Fibroblast of lung (primary cell): ENCODE results near the gene CASP14. TPM values are rescaled to one million over a fixed set of nuclear protein-coding genes. Genes with fewer than 3 reads are reported as not detected.

Experiments
- DNase-seq, 2 donors: peaks; one replicate each; pipeline versions ENCODE4 v3.0.0 to v3.0.0-alpha.2; 2010; ENCODE audit warnings: low read depth in 2 of 2
- H2AFZ ChIP-seq: 2 replicates; pipeline ENCODE4 v1.5.1; 2012; ENCODE audit warnings: low read length, control low read depth, inconsistent platforms
- H3K27ac ChIP-seq: 2 replicates; pipeline ENCODE4 v1.5.1; 2011; ENCODE audit warnings: low read length, control low read depth; ENCODE audit not compliant: insufficient read depth
- H3K27me3 ChIP-seq: 2 replicates; pipeline ENCODE4 v1.5.1; 2011; ENCODE audit warnings: mild to moderate bottlenecking, low read length; ENCODE audit not compliant: control insufficient read depth, insufficient read depth
- H3K36me3 ChIP-seq: 2 replicates; pipeline ENCODE4 v1.5.1; 2011; ENCODE audit warnings: low read length; ENCODE audit not compliant: control insufficient read depth, insufficient read depth
- H3K4me1 ChIP-seq: 2 replicates; pipeline ENCODE4 v1.5.1; 2011; ENCODE audit warnings: low read length; ENCODE audit not compliant: control insufficient read depth, insufficient read depth; ENCODE audit errors: extremely low read depth
- H3K4me2 ChIP-seq: 2 replicates; pipeline ENCODE4 v1.5.1; 2011; ENCODE audit warnings: low read length, control low read depth; ENCODE audit not compliant: insufficient read depth; ENCODE audit errors: extremely low read depth
- H3K4me3 ChIP-seq, 4 experiments: fragments of 200-600 bp in 1 of 4; sonication (generic) in 1 of 4; replicated peaks in 1 of 4; 2 replicates each; pipeline ENCODE4 v1.5.1; 2011 to 2016; ENCODE audit warnings: low read length in 4 of 4, low read depth in 3 of 4, mild to moderate bottlenecking in 3 of 4, control low read depth in 2 of 4, inconsistent platforms in 1 of 4, mixed read lengths in 1 of 4; ENCODE audit not compliant: insufficient read depth in 1 of 4; ENCODE audit errors: control extremely low read depth in 1 of 4
- H3K79me2 ChIP-seq: 2 replicates; pipeline ENCODE4 v1.5.1; 2012; ENCODE audit warnings: mild to moderate bottlenecking, low read length, inconsistent platforms; ENCODE audit not compliant: control insufficient read depth, insufficient read depth
- H3K9ac ChIP-seq: 2 replicates; pipeline ENCODE4 v1.5.1; 2011; ENCODE audit warnings: mild to moderate bottlenecking, low read length, control low read depth; ENCODE audit not compliant: insufficient read depth
- H3K9me3 ChIP-seq: 2 replicates; pipeline ENCODE4 v1.5.1; 2012; ENCODE audit warnings: low read depth, low read length; ENCODE audit not compliant: control insufficient read depth, insufficient read depth
- H4K20me1 ChIP-seq: 2 replicates; pipeline ENCODE4 v1.5.1; 2011; ENCODE audit warnings: low read length; ENCODE audit not compliant: control insufficient read depth, insufficient read depth; ENCODE audit errors: extremely low read depth
- EZH2 ChIP-seq: IDR thresholded peaks from 2 replicates; pipeline ENCODE4 v1.5.1; 2012; ENCODE audit warnings: low read length, control low read depth, mild to moderate bottlenecking; ENCODE audit errors: missing control alignments
- polyA plus RNA-seq, 2 donors: library from polyadenylated mRNA; depleted of rRNA in 1 of 2; stranded (reverse) in 1 of 2; unstranded in 1 of 2; fragments of >200 nt; gene quantifications; 2 replicates each; pipeline ENCODE4 v1.2.1, GENCODE V29; 2011 to 2012; ENCODE audit warnings: missing spikeins in 1 of 2
- total RNA-seq: library from RNA; depleted of rRNA; stranded (reverse); fragments of >200 nt; gene quantifications from 2 replicates; pipeline ENCODE4 v1.2.1, GENCODE V29; 2014
- TF ChIP-seq, protein P1 (sequence below), 2 donors: IDR thresholded peaks in 1 of 2; conservative IDR thresholded peaks in 1 of 2; 1 replicate in 1 of 2; 2 replicates in 1 of 2; pipeline ENCODE4 v1.5.1; 2011 to 2012; ENCODE audit warnings: low read length in 2 of 2, control low read depth in 1 of 2, inconsistent platforms in 1 of 2, low read depth in 1 of 2, mild to moderate bottlenecking in 1 of 2

The CASP14 gene
- total and polyA plus RNA-seq, 2 donors (not counting 1 experiment from before 2014, with no cell fraction given) = not detected

DNA sequence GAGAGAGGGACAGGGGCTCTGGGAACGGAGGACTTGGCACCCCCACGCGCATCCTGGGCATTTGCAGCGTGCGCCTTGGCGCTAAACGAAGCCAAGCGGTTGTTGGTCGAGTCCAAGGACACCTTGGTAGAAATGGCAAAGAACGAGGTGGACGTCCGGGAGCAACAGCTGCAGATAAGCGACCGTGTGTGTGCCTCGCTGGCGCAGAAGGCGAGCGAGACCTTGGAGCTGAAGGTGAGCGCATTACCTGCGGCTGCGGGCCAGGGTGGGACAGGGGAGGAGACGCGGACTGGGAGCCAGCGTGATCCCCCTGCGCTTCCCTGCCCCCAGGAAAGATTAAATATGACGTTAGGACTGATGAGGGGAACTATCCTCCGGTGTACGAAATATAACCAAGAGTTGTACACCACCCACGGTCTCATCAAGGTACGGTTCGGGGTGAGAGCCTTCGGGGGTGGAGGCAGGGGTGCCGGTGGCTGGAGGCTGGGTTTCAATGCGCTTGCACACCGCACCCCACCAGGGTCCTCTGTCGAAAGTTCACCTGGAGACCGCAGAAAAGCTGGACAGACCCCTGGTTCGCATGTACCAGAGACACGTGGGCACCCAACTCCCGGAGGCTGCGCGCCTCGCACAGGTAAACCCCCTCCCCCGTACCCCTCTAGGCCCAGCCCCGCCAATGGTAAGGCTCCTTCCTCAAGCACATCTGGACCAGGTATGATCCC, 27.8 kb upstream of the CASP14 start:
- no peak overlapping the region for H3K4me2 ChIP-seq
- no peak for DNase-seq
- no peaks in the 10 kb centered on the region for H3K4me1 ChIP-seq
- H3K27me3 ChIP-seq = no peaks in the 10 kb centered on the region
- no peaks in the 10 kb centered on the region for H3K36me3 ChIP-seq
- H3K27ac ChIP-seq = no peak overlapping the region
- no peaks in the 10 kb centered on the region for H3K9me3 ChIP-seq
- H2AFZ ChIP-seq = no peak overlapping the region
- H3K4me3 ChIP-seq = no peak overlapping the region
- H3K79me2 ChIP-seq = no peaks in the 10 kb centered on the region
- TF ChIP-seq, protein P1, sequence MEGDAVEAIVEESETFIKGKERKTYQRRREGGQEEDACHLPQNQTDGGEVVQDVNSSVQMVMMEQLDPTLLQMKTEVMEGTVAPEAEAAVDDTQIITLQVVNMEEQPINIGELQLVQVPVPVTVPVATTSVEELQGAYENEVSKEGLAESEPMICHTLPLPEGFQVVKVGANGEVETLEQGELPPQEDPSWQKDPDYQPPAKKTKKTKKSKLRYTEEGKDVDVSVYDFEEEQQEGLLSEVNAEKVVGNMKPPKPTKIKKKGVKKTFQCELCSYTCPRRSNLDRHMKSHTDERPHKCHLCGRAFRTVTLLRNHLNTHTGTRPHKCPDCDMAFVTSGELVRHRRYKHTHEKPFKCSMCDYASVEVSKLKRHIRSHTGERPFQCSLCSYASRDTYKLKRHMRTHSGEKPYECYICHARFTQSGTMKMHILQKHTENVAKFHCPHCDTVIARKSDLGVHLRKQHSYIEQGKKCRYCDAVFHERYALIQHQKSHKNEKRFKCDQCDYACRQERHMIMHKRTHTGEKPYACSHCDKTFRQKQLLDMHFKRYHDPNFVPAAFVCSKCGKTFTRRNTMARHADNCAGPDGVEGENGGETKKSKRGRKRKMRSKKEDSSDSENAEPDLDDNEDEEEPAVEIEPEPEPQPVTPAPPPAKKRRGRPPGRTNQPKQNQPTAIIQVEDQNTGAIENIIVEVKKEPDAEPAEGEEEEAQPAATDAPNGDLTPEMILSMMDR (conservative IDR thresholded peaks at IDR 0.05 in 1 of 2, IDR thresholded peaks at IDR 0.05 in 1 of 2; ENCODE audit: low read depth in 1 of 2, low read length in 2 of 2) = no peak
- TF ChIP-seq EZH2 = no peak
- H3K9ac ChIP-seq = no peak overlapping the region
- no peaks in the 10 kb centered on the region for H4K20me1 ChIP-seq

DNA sequence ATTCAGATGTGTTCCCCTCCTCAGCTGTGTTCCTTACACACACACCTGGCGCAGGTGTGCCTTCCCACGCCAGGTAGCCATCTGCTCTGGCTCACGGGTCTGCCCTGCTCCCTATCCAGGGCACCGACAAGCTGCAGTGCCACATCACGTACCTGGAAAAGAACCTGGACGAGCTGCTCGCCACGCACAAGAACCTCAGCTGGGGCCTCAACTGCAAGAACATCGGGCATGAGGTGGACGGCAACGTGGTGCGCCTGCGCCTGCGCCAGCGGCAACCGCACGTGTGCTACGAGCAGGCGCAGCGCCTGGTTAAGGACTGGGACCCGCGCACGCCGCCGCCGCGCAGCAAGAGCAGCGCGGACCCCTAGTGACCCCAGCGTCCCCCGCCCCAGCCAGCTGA, 26.5 kb upstream of the CASP14 start:
- H3K4me1 ChIP-seq = no peaks in the 10 kb centered on the region
- no peak overlapping the region for H2AFZ ChIP-seq
- H3K4me2 ChIP-seq = no peak overlapping the region
- H3K27me3 ChIP-seq = no peaks in the 10 kb centered on the region
- no peak overlapping the region for H3K9ac ChIP-seq
- no peak for TF ChIP-seq EZH2
- TF ChIP-seq, protein P1 (conservative IDR thresholded peaks at IDR 0.05 in 1 of 2, IDR thresholded peaks at IDR 0.05 in 1 of 2; ENCODE audit: low read depth in 1 of 2, low read length in 2 of 2) = no peak
- no peaks in the 10 kb centered on the region for H3K79me2 ChIP-seq
- no peak overlapping the region for H3K4me3 ChIP-seq
- no peak for DNase-seq
- H3K36me3 ChIP-seq = no peaks in the 10 kb centered on the region
- no peaks in the 10 kb centered on the region for H3K9me3 ChIP-seq
- no peaks in the 10 kb centered on the region for H4K20me1 ChIP-seq
- no peak overlapping the region for H3K27ac ChIP-seq

DNA sequence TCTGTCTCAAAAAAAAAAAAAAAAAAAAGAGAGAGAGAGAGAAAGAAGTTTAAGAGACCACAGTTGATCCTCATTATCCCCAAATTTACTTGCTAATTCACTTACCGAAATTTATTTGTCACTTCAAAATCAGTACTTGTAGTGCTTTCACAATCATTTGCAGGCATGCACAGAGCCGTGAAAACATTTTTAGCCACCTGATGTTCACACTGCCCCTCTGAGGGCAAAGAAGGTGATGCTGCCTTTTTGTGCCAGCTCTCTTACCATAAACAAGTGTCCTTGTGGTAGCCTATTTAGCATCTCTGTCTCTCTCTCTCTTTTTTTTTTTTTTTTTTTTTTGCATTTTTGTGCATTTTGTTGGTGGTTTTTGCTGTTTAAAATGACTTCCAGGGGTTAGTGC, 24.1 kb upstream of the CASP14 start:
- H3K9me3 ChIP-seq = no peaks in the 10 kb centered on the region
- H3K4me2 ChIP-seq = no peak overlapping the region
- H2AFZ ChIP-seq = no peak overlapping the region
- H3K27me3 ChIP-seq = no peaks in the 10 kb centered on the region
- no peaks in the 10 kb centered on the region for H3K36me3 ChIP-seq
- H3K27ac ChIP-seq = no peak overlapping the region
- no peaks in the 10 kb centered on the region for H4K20me1 ChIP-seq
- TF ChIP-seq EZH2 = no peak
- no peaks in the 10 kb centered on the region for H3K79me2 ChIP-seq
- no peak overlapping the region for H3K9ac ChIP-seq
- H3K4me3 ChIP-seq = no peak overlapping the region
- no peak for DNase-seq
- no peaks in the 10 kb centered on the region for H3K4me1 ChIP-seq
